ENCODE data around the gene HIVEP3.

HIVEP3 gene

DNA sequence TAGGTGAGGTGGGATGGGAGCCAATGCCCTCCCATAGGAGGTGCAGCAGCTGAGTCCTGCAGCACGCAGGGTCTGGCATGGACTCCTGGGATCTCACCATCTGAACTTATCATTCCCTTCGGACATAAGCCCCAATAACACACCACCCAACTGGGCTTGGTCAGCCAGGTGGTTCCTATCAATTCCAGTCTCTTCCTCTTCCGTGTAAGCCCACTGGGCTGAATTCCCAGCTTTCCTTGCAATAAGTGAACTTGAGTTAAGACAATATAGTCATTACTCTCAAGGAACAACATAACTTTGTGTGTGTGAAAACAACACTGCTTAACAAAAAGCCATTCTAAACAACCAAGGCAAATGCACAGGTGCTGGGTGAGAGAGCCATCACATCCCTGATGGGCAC lies 347.7 kb downstream of the HIVEP3 start:
- DNase-seq (ENCODE audit: extremely low read depth, low read depth): no peak

DNA sequence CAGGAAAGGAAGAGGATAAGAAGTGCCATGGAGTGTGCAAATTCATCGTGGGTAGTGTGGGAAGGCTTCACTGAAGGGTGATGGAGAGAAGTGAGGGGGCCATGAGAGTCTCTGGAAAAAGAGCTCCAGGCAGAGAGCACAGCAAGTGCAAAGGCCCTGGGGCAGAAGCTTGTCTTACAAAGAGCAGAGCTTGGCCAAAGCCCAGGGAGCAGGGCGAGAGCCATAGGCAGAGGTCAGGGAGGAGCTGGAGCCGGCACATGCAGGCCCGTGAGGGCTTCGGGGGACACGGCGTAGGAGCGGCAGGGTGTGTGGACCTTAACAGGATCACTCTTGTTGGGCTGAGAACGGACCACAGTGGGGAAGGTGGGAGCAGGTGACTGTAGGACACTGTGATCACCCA lies 350.5 kb downstream of the HIVEP3 start:
- TF ChIP-seq, protein P1, sequence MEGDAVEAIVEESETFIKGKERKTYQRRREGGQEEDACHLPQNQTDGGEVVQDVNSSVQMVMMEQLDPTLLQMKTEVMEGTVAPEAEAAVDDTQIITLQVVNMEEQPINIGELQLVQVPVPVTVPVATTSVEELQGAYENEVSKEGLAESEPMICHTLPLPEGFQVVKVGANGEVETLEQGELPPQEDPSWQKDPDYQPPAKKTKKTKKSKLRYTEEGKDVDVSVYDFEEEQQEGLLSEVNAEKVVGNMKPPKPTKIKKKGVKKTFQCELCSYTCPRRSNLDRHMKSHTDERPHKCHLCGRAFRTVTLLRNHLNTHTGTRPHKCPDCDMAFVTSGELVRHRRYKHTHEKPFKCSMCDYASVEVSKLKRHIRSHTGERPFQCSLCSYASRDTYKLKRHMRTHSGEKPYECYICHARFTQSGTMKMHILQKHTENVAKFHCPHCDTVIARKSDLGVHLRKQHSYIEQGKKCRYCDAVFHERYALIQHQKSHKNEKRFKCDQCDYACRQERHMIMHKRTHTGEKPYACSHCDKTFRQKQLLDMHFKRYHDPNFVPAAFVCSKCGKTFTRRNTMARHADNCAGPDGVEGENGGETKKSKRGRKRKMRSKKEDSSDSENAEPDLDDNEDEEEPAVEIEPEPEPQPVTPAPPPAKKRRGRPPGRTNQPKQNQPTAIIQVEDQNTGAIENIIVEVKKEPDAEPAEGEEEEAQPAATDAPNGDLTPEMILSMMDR (IDR thresholded peaks at IDR 0.05; ENCODE audit: low read depth, low read length): no peak
- DNase-seq (ENCODE audit: extremely low read depth, low read depth): no peak

More for the DNA sequence above, 347.7 kb downstream of the HIVEP3 start:
- TF ChIP-seq, protein P1 (IDR thresholded peaks at IDR 0.05; ENCODE audit: low read depth, low read length): no peak

DNA sequence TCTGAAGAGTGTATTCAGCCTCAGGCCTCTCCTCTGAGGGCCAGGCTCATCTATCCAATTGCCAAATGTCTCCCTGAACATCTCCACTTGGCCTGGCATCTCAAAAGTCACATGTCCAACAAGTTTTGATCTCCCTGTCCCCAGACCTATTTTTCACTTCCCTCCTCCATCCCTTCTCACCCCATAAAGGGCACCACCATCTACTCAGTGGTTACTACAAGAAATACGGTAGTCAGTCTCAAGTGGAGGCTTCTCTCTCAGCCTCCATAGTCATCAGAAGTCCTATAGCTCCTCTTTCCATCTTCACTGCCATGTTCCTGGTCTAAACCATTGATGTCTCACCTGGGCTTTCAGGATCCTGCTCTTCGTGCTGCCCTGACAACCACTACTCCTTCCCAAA lies 351.8 kb downstream of the HIVEP3 start:
- TF ChIP-seq, protein P1 (IDR thresholded peaks at IDR 0.05; ENCODE audit: low read depth, low read length): no peak
- no peak for DNase-seq (ENCODE audit: extremely low read depth, low read depth)

DNA sequence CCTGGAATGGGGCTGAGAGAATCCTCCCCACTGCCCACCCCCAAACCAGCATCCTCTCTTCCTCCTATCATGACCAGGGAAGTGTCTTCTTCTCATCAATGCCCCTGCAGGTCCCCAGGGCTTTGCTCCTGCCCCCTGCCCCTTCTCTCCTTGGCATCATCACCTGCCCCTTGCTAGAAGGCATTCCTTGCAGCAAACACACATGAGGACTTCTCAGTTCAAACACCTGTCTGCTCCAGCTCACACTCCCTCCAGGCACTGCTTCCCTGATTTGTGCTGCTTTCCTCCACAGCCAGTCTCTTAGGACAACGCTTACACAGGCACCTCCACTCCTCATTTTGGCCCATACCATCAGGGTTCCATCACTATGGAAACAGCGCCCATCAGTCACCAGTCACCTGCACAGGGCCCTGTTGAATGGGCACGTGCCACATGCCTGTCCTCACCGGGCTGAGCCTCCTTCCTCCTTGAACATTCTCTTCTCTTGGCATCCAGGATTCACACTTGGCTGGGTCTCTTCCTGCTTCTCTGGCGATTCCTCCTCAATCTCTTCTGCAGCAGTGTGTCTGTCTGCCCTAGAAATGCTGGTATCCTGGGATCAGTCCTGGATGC lies 352.3 kb downstream of the HIVEP3 start:
- TF ChIP-seq, protein P1 (IDR thresholded peaks at IDR 0.05; ENCODE audit: low read depth, low read length): no peak
- DNase-seq (ENCODE audit: extremely low read depth, low read depth): no peak

DNA sequence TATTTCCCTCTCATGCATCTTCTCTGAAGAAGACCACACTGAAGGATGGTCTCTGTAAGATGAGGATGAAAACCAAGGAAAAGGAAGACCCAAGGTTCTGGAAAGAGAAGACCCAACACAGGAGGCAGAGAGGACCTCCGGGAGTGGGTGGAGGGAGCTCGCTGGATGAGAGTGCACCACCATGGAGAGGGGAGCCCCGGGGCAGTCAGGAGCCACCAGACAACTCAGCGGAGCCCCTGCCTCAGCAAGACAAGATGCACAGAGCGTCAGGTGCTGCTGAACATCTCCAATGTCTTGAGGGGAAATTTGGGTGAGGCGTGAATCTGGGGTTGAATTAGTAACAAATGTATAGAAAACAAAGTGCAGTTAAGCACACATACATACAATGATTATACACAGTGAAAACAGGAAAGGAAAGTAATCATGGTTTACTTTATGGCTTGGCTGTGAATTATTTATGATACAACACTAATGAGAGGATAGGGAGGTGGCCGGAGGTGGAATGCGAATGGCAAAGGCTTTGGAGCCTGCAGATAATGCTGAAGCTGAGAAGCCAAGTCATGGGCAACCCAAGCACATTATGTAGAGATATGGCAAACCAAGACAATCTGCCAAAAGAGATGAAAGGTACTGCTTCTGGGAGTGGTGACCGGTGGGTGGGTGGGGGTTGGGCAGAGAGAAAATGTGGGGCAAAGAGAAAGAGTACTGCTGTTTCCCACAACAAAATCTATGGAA lies 353.8 kb downstream of the HIVEP3 start:
- no peak for DNase-seq (ENCODE audit: extremely low read depth, low read depth)
- TF ChIP-seq, protein P1 (IDR thresholded peaks at IDR 0.05; ENCODE audit: low read depth, low read length): no peak

DNA sequence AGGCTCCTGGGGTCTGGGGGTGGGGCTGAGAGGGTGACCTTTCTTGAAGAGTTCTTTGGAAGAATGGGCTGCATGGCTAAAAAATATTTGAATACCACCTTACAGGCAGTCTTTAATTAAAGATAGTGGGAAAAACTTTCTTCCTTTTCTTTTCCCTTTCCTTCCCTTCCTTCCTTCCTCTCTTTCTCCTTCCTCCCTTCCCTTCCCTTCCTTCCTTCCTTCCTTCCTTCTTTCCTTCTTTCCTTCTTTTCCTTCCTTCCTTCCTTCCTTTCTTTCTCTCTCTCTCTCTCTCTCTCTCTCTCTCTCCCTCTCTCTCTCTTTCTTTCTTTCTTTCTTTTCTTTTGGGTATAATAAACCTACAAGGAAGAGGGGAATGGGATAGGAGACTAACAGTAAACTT lies 356.4 kb downstream of the HIVEP3 start:
- TF ChIP-seq, protein P1 (IDR thresholded peaks at IDR 0.05; ENCODE audit: low read depth, low read length): no peak
- DNase-seq (ENCODE audit: extremely low read depth, low read depth): no peak

DNA sequence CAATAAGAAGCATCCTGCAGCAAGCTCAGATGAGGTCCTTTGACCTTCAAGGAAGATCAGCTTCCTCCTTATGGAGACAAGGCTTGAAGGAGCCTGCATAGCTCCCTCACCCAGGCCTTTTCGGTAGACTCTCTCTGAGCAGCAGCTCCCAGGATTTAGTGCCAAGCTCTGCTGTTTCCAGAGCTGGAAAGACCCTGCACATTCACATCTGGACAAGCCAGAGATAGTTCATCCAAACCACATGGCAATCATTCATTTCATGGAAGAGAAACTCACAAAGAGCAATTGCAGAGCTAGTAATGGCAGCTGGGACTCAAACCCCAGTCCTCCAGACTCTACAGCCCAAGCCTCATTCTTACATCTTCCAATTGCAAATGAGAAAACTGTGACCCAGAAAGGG lies 357.8 kb downstream of the HIVEP3 start:
- DNase-seq (ENCODE audit: extremely low read depth, low read depth): no peak
- TF ChIP-seq, protein P1 (IDR thresholded peaks at IDR 0.05; ENCODE audit: low read depth, low read length): no peak

All from AG09319 (cell line).